Mammary epithelial cell (primary cell): ENCODE measurements around the gene HAUS5.

Experiments
- EZH2 ChIP-seq: IDR thresholded peaks from 2 replicates; pipeline ENCODE4 v1.6.1; 2012; ENCODE audit warnings: low read length, inconsistent platforms, borderline replicate concordance
- TF ChIP-seq, protein P1 (sequence below), 2 donors: IDR thresholded peaks in 1 of 2; conservative IDR thresholded peaks in 1 of 2; 2 replicates each; pipeline ENCODE4 v1.5.1; 2011 to 2012; ENCODE audit warnings: inconsistent platforms in 2 of 2, low read length in 2 of 2, mild to moderate bottlenecking in 2 of 2, control low read depth in 1 of 2, low read depth in 1 of 2; ENCODE audit not compliant: insufficient read depth in 1 of 2; ENCODE audit errors: extremely low read depth in 1 of 2

DNA sequence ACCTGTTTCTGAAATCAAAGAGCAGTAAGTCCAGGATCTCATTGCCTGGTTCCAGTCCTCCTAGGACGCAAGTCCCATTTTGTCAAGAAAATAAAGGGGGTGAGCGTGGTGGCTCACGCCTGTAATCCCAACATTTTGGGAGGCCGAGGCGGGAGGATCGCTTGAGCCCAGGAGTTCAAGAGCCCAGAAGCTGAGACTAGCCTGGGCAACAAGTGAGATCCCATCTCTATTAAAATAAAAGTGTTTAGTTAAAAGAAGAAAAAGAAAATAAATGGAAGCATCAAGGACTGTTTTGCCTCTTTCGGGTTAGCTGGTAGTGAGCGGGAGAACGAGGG is 344 bp upstream of the HAUS5 start:
- TF ChIP-seq, protein P1, sequence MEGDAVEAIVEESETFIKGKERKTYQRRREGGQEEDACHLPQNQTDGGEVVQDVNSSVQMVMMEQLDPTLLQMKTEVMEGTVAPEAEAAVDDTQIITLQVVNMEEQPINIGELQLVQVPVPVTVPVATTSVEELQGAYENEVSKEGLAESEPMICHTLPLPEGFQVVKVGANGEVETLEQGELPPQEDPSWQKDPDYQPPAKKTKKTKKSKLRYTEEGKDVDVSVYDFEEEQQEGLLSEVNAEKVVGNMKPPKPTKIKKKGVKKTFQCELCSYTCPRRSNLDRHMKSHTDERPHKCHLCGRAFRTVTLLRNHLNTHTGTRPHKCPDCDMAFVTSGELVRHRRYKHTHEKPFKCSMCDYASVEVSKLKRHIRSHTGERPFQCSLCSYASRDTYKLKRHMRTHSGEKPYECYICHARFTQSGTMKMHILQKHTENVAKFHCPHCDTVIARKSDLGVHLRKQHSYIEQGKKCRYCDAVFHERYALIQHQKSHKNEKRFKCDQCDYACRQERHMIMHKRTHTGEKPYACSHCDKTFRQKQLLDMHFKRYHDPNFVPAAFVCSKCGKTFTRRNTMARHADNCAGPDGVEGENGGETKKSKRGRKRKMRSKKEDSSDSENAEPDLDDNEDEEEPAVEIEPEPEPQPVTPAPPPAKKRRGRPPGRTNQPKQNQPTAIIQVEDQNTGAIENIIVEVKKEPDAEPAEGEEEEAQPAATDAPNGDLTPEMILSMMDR (conservative IDR thresholded peaks at IDR 0.05 in 1 of 2, IDR thresholded peaks at IDR 0.05 in 1 of 2; ENCODE audit: extremely low read depth in 1 of 2, insufficient read depth in 1 of 2, low read depth in 1 of 2, low read length in 2 of 2) = no peak
- TF ChIP-seq EZH2 = no peak
